T-helper 22 cell (primary cell): ENCODE measurements around the gene UBN2.

Experiments used
- DNase-seq: peaks from one replicate; pipeline ENCODE4 v3.0.0-alpha.2; 2020; ENCODE audit warnings: low read depth

The UBN2 gene

DNA sequence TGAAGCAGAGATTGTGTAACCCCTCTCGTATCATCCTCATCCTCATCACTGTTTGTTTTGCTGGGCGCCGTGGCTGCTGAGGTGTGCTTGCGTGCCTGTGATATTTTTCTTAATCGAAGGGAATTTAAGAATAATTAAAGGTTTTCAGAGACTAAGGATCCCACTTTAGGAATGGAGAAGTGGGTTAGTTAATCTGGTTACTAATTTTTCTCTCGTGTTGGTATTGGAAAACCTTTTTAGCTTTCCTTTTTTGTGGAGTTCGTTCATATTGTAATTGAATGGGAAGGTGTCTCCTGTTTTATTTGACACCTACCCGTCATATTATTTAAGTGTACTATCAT, 1.3 kb downstream of the UBN2 start:
- no peak for DNase-seq

DNA sequence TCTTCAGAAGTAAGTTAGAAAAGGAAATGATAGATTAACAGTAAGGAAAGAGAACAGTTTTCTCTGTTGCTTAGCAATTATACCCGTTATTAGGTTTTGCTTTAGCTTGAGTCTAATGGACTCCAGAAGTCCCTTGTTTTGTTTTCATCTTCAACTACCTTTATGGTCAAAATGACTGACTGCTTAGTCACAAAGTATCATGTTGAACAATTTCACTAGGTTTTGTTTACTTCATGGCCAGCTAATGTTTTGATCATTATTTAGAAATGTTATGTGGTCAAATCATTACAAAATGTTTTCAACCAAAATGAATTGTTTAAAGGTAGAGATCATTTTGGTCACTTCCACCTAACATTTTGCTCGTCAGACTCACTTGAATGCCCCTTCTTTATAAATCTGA, 1.9 kb downstream of the UBN2 start:
- DNase-seq = no peak

DNA sequence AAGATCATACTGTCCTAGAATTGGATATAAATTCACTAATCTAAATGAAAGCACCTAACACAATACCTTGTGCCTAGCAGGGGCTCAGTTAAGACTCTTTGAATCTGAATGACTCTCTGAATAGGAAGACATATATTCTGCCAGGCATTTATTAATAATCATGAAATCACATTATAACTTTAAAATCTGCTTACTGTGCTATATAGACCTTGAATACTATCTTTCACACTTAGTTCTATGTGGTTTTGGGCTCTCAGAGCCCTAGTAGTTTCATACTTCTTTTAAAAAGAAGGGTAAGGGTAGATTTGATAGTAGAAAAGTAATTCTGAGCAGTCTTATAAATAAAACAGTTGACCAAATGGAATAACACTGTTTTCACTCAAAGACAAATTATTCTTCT, 10.2 kb downstream of the UBN2 start:
- no peak for DNase-seq

DNA sequence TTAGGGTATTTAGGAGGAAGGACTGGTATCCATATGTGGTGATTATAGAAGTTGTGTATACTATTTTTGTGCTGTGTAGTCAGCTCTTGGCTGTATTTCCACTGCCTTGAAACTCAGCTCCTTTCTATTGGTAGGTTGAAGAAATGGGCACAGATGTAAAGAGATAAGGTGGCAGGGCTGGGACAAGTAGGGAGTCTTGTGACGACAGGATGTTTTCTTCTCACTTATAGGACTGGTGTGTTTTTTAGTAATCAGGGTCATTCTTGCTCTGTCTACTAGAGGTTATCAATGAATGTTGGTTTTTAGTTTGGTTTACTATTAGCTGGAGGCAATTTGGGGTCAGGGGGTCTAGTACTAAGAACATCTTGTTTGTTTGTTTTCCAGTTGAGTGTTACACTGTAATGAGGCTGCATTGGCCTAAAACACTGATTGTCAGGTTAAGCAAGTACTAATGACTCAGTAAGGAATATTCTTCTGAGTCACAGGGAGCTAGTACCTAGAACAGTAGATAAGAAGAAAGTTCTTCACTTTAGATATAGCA, 11.8 kb downstream of the UBN2 start:
- DNase-seq = no peak

DNA sequence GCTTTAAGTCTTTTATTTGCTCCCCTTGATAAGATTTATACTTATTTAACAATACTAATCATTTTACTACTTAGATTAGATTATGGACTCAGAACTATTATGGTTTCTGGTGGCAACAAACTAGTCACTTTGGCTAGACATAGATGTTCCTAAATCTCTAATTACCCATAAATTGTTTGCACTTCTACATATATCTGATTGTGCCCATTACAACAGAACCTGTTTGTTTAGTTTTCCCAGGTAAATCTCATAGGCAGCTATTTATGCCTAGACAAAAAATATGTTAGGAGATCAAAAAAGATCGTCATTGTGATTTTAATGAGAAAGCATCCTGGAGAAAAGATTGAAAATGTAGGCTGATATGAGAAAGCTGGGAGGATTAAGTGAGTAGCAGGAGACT, 14.4 kb downstream of the UBN2 start:
- DNase-seq = no peak

DNA sequence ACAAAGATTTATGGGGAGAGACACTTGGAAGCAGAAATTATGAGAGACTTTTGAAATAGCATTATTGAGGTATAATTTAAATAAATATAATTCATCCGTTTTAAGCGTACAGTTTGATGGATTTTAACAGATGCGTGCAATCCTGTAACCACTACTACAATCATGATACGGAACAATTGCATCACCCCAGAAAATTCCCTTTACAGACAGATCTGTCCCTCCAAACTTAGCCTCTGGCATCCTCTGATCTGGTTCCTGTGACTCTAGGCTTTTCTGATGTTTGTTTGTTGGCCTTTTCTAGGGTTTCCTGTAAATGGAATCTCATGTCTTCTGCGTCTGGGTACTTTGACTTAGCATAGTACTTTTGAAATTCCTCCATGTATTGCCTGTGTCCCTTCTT, 15.5 kb downstream of the UBN2 start:
- no peak for DNase-seq

DNA sequence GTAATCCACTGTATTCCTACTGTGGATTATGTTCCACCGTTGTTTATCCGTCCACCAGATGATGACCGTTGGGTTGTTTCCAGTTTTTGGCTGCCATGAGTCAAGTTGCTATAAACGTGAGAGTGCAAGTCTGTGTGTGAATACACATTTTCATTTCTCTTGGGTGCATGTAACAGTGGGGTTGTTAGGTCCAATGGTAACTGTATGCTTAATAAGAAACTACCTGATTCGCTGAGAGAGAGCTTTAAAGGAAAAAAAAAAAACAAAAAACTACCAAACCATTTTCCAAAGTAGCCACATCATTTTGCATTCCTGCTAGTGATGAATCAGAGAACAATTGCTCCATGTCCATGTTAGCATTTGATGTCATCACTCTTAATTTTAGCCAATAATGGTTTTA, 15.9 kb downstream of the UBN2 start:
- DNase-seq = no peak

DNA sequence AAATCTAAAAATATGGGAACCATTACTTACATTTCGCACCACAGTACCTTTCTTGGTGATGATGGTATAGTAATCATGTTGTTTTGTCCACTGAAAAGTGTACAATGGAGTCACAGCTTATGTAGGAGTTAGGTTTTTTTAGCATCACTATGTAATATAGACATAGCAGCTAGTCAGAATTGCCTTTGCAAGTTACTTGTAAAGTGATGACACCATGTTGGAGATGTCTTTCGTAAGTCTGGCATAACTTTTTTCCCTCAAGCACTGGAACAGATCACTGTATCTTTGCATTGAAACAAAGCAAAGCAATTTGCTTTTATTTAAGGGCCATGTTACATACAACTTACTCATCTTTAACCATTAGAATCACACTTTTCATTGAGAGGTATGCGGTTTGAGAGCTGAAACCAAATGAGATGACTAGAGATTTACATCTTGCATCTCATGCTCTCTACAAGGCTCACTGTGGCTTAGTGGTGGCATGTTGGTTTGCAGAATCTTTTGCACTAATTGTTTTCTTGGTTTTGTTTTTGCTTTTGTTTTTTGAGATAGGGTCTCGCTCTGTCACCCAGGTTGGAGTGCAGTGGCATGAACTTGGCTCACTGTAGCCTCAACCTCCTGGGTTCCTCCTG, 18.3 kb downstream of the UBN2 start:
- DNase-seq = no peak

DNA sequence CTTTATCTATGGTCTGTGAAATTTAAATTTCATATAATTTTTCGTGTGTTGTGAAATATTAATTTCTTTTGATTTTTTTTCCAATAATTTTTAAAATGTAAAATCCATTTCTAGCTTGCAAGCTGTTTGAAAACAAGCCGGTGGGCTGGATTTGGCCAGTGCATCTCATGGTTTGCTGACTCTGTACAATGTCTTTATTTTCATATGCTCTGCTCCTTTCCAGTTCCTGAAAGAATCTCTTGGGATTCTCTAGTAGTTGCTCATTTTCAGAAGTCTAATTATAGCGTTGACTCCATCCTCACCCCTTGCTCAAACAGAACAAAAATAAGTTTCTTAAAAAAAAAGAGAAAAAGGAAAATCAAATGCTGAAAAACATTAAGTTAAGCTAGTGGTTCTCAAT, 21.4 kb downstream of the UBN2 start:
- no peak for DNase-seq

DNA sequence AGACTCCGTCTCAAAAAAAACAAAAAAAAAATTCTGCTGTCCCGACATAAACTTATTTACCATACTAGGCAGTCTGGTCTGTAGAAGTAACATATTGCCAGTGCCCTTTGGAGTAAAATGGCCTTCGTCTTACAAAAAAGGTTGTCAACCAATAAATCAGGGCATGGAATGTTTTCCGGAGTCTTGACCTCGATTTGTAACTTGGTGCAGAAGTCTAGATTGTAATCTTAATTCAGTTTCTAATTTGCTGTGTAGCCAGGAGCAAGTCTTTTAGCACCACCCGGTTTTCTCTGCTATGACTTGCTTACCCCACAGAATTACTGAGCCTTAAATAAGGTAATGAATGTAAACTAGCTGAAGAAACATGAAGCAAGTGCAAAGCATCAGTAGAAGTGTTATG, 23.2 kb downstream of the UBN2 start:
- DNase-seq = no peak

DNA sequence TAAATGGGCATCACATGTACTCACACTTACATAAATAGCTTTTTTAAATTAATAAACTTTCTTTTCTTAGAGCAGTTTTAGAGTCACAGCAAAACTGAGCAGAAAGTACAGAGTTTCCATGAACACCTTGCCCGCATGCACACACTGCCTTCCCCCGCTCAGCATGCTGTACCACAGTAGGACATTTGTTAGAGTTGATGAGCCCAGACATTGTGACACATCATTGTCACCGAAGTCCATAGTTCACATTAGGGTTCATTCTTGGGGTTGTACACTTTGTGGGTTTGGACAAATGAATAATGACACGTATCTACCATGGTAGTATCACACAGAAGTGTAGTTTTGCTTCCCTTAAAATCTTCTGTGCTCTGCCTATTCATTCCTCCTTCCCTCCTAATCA, 23.7 kb downstream of the UBN2 start:
- DNase-seq = no peak

DNA sequence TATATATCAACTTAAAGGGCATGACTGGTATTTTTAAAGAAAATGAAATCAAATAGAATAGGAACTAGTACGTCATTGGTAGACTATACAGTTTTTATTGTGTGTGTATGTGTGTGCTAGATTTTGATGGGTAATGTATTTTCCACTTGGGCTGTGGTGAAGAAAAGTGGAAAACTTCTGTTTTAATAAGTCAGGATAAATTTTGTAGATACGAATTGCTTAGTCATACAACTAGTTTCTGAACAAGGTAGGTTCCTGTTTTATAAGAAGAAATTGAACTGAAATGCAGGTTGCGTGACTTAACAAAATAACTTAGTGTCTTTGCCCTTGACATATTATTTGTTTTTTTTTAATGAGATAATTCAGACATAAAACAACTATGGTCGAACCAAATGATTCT, 24.3 kb downstream of the UBN2 start:
- DNase-seq = no peak

DNA sequence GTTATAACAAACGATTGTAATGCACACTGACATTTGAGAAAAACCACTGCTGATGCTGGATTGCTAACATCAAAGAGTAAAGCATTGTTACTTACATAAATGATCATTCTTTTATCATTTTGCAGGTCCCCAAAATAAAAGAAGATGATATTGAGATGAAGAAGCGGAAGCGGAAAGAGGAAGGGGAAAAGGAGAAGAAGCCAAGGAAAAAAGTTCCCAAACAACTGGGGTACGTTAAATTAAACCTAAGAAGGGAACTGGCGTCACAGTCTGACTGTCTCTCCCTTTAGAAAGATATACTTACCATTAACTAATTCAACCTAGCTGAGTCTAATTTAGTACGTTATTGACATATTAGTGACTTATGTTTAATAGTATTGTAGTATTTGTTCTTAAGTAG, 28.1 kb downstream of the UBN2 start:
- no peak for DNase-seq

DNA sequence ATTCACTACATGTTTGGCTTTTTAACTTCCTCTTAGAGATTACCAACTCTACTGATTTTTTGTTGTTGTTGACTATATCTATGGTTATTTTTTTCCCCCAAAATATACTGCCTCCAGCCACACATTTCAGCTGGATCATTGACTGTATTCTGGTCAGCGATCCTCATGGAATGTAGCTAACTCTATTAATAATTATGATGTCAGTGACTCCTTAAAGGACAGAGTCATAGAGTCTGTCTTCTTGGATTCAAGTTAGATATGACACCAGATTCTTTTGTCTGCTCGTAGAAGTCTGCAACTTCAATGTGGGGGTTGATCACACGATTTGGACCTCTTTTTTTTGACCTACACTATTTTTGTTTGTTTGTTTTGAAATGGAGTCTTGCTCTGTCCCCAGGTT, 33.2 kb downstream of the UBN2 start:
- DNase-seq = no peak

DNA sequence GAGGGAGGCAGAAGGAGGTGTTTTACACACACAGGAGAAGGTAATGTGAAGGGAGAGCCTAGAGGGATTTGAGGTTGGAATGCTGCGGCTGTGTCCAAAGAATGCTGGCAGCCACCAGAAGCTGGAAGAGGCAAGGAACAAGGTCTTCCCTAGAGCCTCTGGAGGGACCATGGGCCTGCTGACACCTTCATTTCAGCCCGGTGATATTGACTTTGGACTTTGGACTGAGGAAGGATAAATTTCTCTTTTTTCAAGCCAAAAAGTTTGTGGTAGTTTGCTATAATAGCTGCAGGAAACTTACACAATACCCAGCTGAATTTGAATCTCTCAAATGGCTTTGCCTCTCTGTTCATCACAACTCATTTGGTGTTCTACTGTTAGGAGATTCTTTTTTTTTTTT, 34.6 kb downstream of the UBN2 start:
- DNase-seq = no peak

DNA sequence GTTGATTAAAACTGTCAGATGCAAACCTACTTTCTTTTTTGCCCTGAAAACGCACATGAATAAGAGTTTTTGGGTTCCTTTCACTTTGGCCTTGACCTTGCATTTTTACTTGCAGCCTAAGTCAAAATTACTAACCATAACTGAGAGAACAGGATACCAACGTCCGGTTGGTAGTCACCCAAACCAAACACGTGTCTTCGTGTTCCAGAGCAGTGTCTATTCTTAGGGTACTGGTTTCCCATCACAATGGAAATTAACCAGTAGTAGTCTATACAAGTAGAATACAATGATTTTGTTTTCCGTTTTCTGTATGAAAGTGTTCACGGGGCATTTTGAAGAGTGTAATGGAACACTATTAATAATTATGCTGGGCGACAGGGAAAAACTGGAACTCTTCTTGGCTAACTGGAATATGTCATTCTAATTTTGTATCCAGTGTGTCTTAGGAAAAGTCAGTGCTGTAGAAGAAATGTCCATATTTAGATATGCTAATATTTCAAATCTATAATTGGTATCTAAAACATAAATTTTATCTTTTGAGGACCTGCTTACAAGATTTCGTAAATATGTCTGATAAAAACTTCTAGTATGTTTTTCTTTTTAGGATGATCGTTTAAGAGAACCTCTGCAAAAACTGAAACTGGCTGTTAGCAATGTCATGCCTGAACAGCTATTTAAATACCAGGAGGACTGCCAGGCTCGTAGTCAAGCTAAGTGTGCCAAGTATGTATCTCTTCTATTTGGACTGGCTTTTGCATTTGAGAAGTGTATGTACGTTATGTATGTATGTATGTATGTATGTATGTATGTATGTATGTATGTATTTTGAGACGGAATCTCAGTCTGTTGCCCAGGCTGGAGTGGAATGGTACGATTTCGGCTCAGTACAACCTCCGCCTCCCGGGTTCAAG, 40.9 kb downstream of the UBN2 start:
- no peak for DNase-seq

DNA sequence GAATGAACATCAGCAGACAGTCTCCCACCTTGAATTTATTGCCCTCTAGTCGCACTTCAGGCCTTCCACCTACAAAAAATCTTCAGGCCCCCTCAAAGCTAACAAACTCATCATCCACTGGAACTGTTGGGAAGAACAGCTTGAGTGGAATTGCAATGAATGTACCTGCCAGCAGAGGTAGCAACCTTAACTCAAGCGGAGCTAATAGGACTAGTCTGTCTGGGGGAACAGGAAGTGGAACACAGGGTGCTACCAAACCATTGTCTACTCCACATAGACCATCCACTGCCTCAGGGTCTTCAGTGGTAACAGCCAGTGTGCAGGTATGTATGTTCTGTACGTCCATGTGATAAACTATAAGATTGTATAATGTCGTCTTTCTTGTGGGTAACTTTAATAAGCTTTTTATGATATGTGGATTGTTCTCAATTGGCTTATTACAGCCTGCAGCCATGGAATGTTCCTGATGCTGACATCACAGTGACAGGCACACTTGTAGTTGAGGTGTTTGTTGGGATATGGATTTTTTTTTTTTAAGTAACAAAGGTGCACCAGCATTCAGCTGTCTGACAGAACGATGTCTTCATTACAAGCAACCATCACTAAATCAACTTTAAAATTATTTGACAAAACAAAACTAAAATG, 53.3 kb downstream of the UBN2 start:
- no peak for DNase-seq

DNA sequence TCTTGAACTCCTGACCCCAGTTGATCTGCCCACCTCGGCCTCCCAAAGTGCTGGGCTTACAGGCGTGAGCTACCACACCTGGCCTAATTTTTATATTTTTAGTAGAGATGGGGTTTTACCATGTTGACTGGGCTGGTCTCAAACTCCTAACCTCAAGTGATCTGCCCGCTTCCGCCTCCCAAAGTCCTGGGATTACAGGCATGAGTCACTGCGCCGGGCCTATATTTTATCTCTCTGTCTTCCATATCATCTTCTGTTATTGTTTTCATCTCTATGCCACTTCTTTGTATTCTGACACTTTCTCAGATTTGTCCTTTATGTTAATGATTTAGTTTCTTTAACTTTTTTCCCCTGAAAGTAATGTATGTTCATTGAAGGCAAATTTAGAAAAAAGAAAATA, 55.1 kb downstream of the UBN2 start:
- no peak for DNase-seq

DNA sequence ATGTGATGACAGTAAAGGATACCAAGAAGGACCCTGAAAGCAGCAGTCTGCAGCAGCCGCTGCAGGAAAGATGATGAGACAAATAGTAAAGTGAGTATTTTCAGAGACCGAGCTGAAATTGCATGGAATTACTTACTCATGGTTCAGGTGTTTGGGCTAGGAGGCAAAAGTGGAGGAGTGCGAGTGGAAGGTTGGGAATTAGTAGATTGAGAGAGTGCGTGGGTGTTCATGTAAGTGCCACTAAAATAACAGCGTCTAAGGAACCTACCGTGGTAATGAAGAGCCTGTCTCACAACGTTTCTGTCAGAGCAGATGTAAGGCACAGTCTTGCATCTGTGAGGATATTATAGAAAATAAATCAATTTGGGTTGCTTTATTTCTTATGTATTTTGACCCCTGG, 61.8 kb downstream of the UBN2 start:
- DNase-seq = no peak

DNA sequence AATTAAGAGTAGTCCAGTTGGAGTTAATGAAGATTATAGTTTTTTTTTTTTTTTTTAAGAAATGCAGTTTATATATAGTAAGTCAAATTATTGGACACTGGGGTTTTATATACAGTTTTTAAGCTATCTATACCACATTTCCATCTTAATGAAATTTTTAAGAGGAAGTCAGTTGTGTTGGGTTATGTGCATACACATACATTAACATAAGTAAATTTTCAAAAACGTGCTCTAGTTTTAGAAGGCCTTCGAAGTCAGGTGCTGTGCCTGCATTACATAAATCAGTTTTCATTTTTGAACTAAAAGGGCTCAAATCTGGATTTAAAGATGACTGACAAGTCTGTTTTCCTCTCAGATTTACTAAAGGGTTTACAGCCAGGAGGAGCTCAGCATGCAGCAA, 62.5 kb downstream of the UBN2 start:
- no peak for DNase-seq

DNA sequence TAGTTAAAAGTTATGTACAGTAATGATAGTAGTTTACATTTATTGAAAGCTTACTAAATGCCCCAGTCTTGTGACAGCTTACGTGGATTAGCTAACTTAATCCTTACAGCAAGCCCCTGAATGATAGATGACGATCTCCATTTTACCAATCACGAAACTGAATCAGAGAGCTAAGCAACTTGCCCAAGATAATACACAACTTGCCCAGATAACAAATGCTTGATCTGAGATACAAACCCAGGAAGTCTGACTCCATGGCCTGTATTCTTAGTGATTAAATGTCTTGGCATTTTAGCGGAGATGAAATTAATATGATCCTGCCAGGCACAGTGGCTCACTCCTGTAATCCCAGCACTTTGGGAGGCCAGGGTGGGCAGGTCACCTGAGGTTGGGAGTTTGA, 63.2 kb downstream of the UBN2 start:
- DNase-seq = no peak

DNA sequence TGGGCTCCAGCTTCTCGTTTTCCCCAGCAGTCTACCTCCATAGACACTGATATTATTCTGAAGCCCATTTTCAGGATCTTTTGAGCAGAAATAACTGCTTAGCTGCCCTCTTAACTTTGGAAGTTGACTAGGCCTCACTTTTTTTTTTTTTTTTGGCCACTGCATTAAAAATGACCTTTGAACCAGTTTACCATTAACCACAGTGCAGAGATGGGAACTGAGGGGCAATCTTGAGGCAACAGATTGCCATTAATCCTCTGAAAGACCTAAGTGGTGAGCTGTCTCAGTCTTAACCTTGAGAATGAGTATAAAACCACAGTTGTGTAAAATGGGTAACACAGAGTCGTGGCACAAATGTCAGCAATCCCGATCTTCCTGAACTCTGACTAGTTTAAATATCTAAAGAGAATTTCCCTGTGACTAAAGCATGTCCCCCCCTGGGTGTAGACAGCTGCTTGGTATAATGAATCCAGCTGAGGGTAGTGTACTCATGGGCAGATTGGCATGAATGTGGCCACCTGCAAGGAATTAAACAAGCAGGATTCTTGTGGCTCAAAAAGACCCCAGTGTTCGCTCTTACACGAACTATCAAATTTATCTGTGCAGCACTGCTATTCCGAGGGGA, 64.0 kb downstream of the UBN2 start:
- DNase-seq = no peak

DNA sequence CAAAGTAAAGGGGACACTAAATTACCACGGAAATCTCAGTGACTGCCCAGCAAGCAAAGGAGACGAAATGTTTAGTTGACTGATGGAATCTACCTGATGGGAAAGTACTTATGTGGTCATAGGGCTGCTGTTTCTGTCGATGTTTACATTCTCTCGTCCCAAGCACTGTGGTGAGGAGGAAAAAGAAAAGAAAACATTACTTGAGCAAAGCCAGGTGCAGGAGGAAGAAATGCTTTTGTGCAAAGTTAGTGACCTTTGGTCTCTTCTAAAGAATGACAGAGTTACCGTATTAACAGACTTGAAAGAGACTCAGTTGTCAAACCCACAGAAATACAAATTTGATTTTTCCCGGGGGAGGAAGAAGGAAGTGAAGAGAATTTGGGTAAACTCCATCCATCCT, 66.8 kb downstream of the UBN2 start:
- DNase-seq = no peak
